AG09319 (cell line): ENCODE measurements around the gene NNT.
"Not testable (repeated sequence)": the region's sequence is repeated elsewhere in the genome, so short reads cannot be mapped to it uniquely, and the experiment has no call there.

Experiments used
- DNase-seq: peaks from one replicate; pipeline ENCODE4 v3.0.0-alpha.2; 2010; ENCODE audit warnings: low read depth; ENCODE audit errors: extremely low read depth
- TF ChIP-seq, protein P1 (sequence below): IDR thresholded peaks from 2 replicates; pipeline ENCODE4 v1.5.1; 2011; ENCODE audit warnings: low read depth, mild to moderate bottlenecking, inconsistent platforms, low read length, moderate library complexity

NNT gene

DNA sequence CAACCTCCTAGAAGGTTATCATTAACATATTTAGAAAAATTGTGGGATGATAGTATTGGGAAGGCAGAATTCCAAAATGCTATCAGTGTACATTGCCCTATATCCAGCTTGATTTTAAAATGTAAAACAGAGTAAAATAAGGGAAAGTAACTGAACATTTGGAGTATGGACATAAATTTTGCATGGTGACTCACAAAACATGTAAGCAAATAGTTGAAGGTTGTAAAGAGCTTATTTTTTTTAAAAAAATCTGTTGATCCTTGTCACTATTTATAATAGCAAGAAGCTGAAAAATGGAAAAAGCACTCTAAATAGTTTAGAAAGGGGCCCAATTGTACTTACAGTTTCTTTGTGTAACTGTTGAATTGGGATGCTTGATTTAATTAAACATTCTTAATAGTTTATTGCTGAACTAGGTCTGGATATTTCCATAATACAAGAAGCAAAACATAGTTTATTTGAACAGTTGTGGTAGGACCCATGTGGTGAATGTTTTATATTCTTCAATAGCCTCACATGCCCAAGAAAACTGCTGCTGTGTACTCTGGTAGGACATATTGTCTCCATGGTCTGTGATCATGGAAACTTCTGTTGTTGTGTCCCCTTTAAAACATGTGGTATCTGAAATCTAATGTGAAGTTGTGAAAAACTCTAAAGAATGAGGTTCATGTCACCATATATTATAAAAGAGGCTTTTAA lies 82.4 kb downstream of the NNT start:
- TF ChIP-seq, protein P1, sequence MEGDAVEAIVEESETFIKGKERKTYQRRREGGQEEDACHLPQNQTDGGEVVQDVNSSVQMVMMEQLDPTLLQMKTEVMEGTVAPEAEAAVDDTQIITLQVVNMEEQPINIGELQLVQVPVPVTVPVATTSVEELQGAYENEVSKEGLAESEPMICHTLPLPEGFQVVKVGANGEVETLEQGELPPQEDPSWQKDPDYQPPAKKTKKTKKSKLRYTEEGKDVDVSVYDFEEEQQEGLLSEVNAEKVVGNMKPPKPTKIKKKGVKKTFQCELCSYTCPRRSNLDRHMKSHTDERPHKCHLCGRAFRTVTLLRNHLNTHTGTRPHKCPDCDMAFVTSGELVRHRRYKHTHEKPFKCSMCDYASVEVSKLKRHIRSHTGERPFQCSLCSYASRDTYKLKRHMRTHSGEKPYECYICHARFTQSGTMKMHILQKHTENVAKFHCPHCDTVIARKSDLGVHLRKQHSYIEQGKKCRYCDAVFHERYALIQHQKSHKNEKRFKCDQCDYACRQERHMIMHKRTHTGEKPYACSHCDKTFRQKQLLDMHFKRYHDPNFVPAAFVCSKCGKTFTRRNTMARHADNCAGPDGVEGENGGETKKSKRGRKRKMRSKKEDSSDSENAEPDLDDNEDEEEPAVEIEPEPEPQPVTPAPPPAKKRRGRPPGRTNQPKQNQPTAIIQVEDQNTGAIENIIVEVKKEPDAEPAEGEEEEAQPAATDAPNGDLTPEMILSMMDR = no peak
- no peak for DNase-seq

GRCh38 chr5:43687275-43687674 lies 84.3 kb downstream of the NNT start:
- TF ChIP-seq, protein P1 = no peak
- DNase-seq = no peak

DNA sequence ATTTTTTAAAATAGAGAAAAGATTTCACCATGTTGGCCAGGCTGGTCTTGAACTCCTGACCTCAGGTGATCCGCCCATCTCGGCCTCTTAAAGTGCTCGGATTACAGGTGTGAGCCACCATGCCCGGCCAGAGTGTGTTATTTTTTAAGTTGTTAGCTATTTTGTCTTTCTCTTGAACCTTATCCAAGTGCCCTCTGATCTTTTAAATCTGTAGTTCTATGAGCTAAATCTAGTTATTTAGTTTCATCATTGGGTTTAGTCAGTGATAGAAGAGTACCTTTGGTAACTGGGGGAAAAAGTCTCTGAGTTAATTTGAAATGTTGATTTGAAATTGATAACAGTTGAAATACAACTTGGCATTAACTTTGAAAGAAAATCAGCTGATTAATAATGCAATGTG lies 88.3 kb downstream of the NNT start:
- TF ChIP-seq, protein P1 = no peak
- no peak for DNase-seq

DNA sequence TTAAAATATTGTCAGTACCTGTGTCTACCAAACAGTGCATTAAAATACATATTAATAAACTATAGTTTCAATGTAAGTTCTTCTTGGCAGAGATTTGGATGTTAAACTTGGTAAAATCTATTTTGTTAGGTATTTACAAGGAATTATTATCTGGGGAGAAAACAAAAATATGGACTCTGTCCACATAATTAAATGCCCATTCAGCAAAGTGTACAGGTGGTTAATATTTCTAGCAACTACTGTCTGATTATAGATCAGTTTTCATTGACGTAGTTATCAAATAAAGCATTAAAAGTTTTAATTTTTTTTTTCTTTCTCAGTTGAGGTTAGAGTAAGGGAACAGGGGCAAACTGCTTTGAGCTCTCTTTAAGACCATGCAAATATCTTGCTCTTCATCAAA lies 88.9 kb downstream of the NNT start:
- TF ChIP-seq, protein P1 = no peak
- DNase-seq = no peak

- TF ChIP-seq, protein P1 = no peak
- no peak for DNase-seq
These were observed 90.4 kb downstream of the NNT start for GRCh38 chr5:43693411-43693810.

- DNase-seq = no peak
- TF ChIP-seq, protein P1 = no peak
These were observed 91.0 kb downstream of the NNT start for GRCh38 chr5:43694027-43694426.

GRCh38 chr5:43696444-43696843 lies 93.5 kb downstream of the NNT start:
- DNase-seq = not testable (repeated sequence)

- TF ChIP-seq, protein P1 = no peak
- DNase-seq = no peak
These were observed 96.9 kb downstream of the NNT start for GRCh38 chr5:43699910-43700309.
